B cell (primary cell): ENCODE measurements around the gene LMAN1L. TPM values are rescaled to one million over a fixed set of nuclear protein-coding genes. Genes with fewer than 3 reads are reported as not detected.
A peak's percentile ranks its signal among the peaks of the same experiment; 100 is the strongest.

Source experiments
- ATAC-seq: fragments of 200-7000 bp; cut with Tn5 transposase; one replicate; pipeline ENCODE4 v1.10.0; 2021; ENCODE audit warnings: low read depth, mild to moderate bottlenecking, moderate number of reproducible peaks, moderate library complexity
- CTCF ChIA-PET: fragments of 350-600 bp; sonication (Branson Sonifier 250); formaldehyde crosslinking; loops from one replicate; lab custom pipeline; 2021; ENCODE audit warnings: antibody characterized with exemption, inconsistent platforms; lab: Charles Lee
- POLR2A ChIA-PET: fragments of 350-600 bp; sonication (Branson Sonifier 250); formaldehyde crosslinking; loops from one replicate; lab custom pipeline; 2021; ENCODE audit warnings: antibody characterized with exemption; lab: Charles Lee
- DNase-seq: peaks from one replicate; pipeline ENCODE4 v3.0.0; 2013
- H2AFZ ChIP-seq: 2 replicates; pipeline ENCODE4 v1.6.1; 2012; ENCODE audit warnings: mild to moderate bottlenecking, low read depth, low read length; ENCODE audit not compliant: insufficient read depth, poor library complexity, severe bottlenecking
- H3K27ac ChIP-seq, 2 donors: 1 replicate in 1 of 2; 2 replicates in 1 of 2; pipeline ENCODE4 v1.5.1; 2012 to 2013; ENCODE audit warnings: low read length in 2 of 2, mild to moderate bottlenecking in 2 of 2, moderate library complexity in 1 of 2
- H3K27me3 ChIP-seq, 4 experiments: fragments of 200-600 bp in 1 of 4; sonication (generic) in 1 of 4; replicated peaks in 1 of 4; 1 replicate in 2 of 4; 2 replicates in 2 of 4; pipeline versions ENCODE4 v1.6.1 to v1.7.0; 2013 to 2016; ENCODE audit warnings: low read length in 3 of 4, mild to moderate bottlenecking in 2 of 4, mixed read lengths in 1 of 4, moderate library complexity in 1 of 4; ENCODE audit not compliant: insufficient read depth in 4 of 4, control insufficient read depth in 3 of 4; ENCODE audit errors: control extremely low read depth in 1 of 4
- H3K36me3 ChIP-seq, 2 experiments: replicated peaks in 1 of 2; 1 replicate in 1 of 2; 2 replicates in 1 of 2; pipeline versions ENCODE4 v1.6.1 to v1.7.1; 2013; ENCODE audit warnings: low read length in 1 of 2; ENCODE audit not compliant: insufficient read depth in 2 of 2, control insufficient read depth in 1 of 2; ENCODE audit errors: control extremely low read depth in 1 of 2, extremely low read depth in 1 of 2
- H3K4me1 ChIP-seq, 2 donors: fragments of 200-600 bp in 1 of 2; sonication (generic) in 1 of 2; 1 replicate in 1 of 2; 2 replicates in 1 of 2; pipeline versions ENCODE4 v1.5.1 to v1.6.1; 2013 to 2017; ENCODE audit warnings: low read length in 2 of 2; ENCODE audit not compliant: control insufficient read depth in 2 of 2, insufficient read depth in 2 of 2
- H3K4me2 ChIP-seq: replicated peaks from 2 replicates; pipeline ENCODE3; 2012; ENCODE audit warnings: mild to moderate bottlenecking, low read depth, low read length; ENCODE audit not compliant: poor library complexity, severe bottlenecking
- H3K4me3 ChIP-seq, 5 experiments: fragments of 200-600 bp in 1 of 5; sonication (generic) in 1 of 5; 1 replicate in 3 of 5; 2 replicates in 2 of 5; pipeline versions ENCODE4 v1.5.1 to v1.7.0; 2011 to 2016; ENCODE audit warnings: low read length in 4 of 5, mild to moderate bottlenecking in 4 of 5, low read depth in 2 of 5, control low read depth in 1 of 5, moderate library complexity in 1 of 5; ENCODE audit not compliant: insufficient read depth in 1 of 5; ENCODE audit errors: control extremely low read depth in 1 of 5, extremely low read depth in 1 of 5
- H3K79me2 ChIP-seq: fragments of 200-600 bp; sonication (generic); one replicate; pipeline ENCODE4 v1.6.0; 2016; ENCODE audit warnings: low read length; ENCODE audit not compliant: control insufficient read depth, insufficient read depth
- H3K9ac ChIP-seq: fragments of 200-600 bp; sonication (generic); 2 replicates; pipeline ENCODE4 v1.6.1; 2017; ENCODE audit warnings: mild to moderate bottlenecking, low read length, moderate library complexity
- H3K9me3 ChIP-seq, 3 donors: one replicate each; pipeline versions ENCODE4 v1.6.1 to v1.7.1; 2013; ENCODE audit warnings: low read length in 2 of 3; ENCODE audit not compliant: control insufficient read depth in 2 of 3, insufficient read depth in 1 of 3; ENCODE audit errors: control extremely low read depth in 1 of 3
- H4K20me1 ChIP-seq: 2 replicates; pipeline ENCODE4 v1.6.0; 2012; ENCODE audit warnings: mild to moderate bottlenecking, low read length; ENCODE audit not compliant: insufficient read depth, control insufficient read depth, poor library complexity, severe bottlenecking
- H3K27ac Mint-ChIP-seq: one replicate; pipeline ENCODE4 v1.8.0; 2021; ENCODE audit warnings: mixed read lengths
- H3K27me3 Mint-ChIP-seq: one replicate; pipeline ENCODE4 v1.8.0; 2021; ENCODE audit warnings: mixed read lengths
- H3K4me1 Mint-ChIP-seq: one replicate; pipeline ENCODE4 v1.8.0; 2021; ENCODE audit warnings: mixed read lengths
- H3K4me3 Mint-ChIP-seq: one replicate; pipeline ENCODE4 v1.8.0; 2021; ENCODE audit warnings: mixed read lengths
- H3K9me3 Mint-ChIP-seq: one replicate; pipeline ENCODE4 v1.8.0; 2022; ENCODE audit warnings: mixed read lengths; ENCODE audit not compliant: insufficient read depth
- EZH2 ChIP-seq: IDR thresholded peaks from 2 replicates; pipeline ENCODE4 v1.6.1; 2012; ENCODE audit warnings: borderline replicate concordance, low read depth, mild to moderate bottlenecking, moderate library complexity, low read length; ENCODE audit not compliant: insufficient read depth, poor library complexity, severe bottlenecking
- WGBS: methylation state at CpG from one replicate; pipeline ENCODE4 v1.1.5; 2013; ENCODE audit warnings: missing lambda C conversion rate; ENCODE audit not compliant: insufficient coverage; 5-methylcytosine and 5-hydroxymethylcytosine counted together
- intact Hi-C: fragments of 100-400 bp; cut with micrococcal nuclease; formaldehyde crosslinking; loops from one replicate; pipeline ENCODE4 v1.10.0; 2022
- polyA plus RNA-seq: library from polyadenylated mRNA; depleted of rRNA; stranded (reverse); fragments of >200 nt; gene quantifications from 2 replicates; pipeline ENCODE4 v1.2.3, GENCODE V29; 2012
- total RNA-seq, 2 donors: library from RNA; stranded (reverse); fragments of 120-200 nt in 1 of 2; gene quantifications; 1 replicate in 1 of 2; 2 replicates in 1 of 2; pipeline versions ENCODE4 v1.2.3 to v1.2.4, GENCODE V29; 2013 to 2022
- TF ChIP-seq, protein P1 (sequence below): fragments of 200-600 bp; IDR thresholded peaks from one replicate; pipeline ENCODE4 v1.8.0; 2022; ENCODE audit warnings: antibody characterized with exemption, mild to moderate bottlenecking

LMAN1L gene
- total and polyA plus RNA-seq, 2 donors (not counting 1 experiment from before 2014, with no cell fraction given): 0.60 to 1.1 TPM

DNA sequence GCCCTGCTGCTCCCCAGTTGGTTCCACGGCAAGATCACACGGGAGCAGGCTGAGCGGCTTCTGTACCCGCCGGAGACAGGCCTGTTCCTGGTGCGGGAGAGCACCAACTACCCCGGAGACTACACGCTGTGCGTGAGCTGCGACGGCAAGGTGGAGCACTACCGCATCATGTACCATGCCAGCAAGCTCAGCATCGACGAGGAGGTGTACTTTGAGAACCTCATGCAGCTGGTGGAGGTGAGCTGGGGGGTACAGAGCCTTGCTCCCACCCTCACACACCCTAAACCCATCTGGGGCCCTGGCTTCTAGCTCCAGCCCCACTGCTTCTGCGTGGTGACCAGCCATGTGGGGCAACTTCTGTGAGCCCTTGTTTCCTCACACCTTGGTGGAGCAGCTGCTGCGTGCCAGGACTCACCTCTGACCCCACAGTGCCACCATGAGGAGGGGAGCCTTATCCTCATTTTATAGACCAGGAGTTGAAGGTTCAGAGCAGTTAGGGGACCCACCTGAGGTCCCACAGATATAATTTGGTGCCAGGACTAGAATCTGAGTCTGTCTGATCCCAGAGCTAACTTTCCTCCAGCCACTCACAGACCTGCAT is 13.3 kb upstream of the LMAN1L start:
- H3K4me2 ChIP-seq: peak overlapping the region; percentile 62
- no peaks in the 10 kb centered on the region for H3K27me3 ChIP-seq
- Mint-ChIP-seq H3K27me3 (no peaks in the 10 kb centered on the region), H3K4me3 (peak overlapping the region; percentile 78), H3K27ac (peak overlapping the region; percentile 90), H3K4me1 (peaks cover 56% of the 10 kb centered on the region), H3K9me3 (no peaks in the 10 kb centered on the region)
- no peak overlapping the region for H3K4me3 ChIP-seq
- TF ChIP-seq, protein P1, sequence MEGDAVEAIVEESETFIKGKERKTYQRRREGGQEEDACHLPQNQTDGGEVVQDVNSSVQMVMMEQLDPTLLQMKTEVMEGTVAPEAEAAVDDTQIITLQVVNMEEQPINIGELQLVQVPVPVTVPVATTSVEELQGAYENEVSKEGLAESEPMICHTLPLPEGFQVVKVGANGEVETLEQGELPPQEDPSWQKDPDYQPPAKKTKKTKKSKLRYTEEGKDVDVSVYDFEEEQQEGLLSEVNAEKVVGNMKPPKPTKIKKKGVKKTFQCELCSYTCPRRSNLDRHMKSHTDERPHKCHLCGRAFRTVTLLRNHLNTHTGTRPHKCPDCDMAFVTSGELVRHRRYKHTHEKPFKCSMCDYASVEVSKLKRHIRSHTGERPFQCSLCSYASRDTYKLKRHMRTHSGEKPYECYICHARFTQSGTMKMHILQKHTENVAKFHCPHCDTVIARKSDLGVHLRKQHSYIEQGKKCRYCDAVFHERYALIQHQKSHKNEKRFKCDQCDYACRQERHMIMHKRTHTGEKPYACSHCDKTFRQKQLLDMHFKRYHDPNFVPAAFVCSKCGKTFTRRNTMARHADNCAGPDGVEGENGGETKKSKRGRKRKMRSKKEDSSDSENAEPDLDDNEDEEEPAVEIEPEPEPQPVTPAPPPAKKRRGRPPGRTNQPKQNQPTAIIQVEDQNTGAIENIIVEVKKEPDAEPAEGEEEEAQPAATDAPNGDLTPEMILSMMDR: no peak
- TF ChIP-seq EZH2: no peak
- peak overlapping the region; percentile 89 to 93 for H3K27ac ChIP-seq
- H4K20me1 ChIP-seq: peaks cover 95% of the 10 kb centered on the region
- H3K9me3 ChIP-seq: no peaks in the 10 kb centered on the region
- no peak overlapping the region for H2AFZ ChIP-seq
- POLR2A ChIA-PET: interaction anchor here (0.9 to 15.8 kb wide), 6 partner anchors 8 to 44 kb away, joined by 3 to 572 read pairs (median 8); partner anchors contain the start of gene CSK
- intact Hi-C loops: no loop called here
- H3K9ac ChIP-seq: no peak overlapping the region
- DNase-seq (peak; percentile 79), ATAC-seq (peak; percentile 35)
- CTCF ChIA-PET: interaction anchor here (0.7 to 37.1 kb wide), 22 partner anchors 9 to 398 kb away, joined by 3 to 2548 read pairs (median 5); partner anchors contain the start of genes CLK3, CPLX3, CSK and FAM219B
- H3K36me3 ChIP-seq: peaks cover 0 to 92% of the 10 kb centered on the region in 2 experiments
- H3K79me2 ChIP-seq: peaks cover 70% of the 10 kb centered on the region
- WGBS: 79% methylated on average over 10 of the region's 16 CpGs
- peaks cover 63 to 67% of the 10 kb centered on the region in 2 donors for H3K4me1 ChIP-seq
